Dermis blood vessel endothelial cell (primary cell): ENCODE measurements around the gene B3GAT2. TPM values are rescaled to one million over a fixed set of nuclear protein-coding genes. Genes with fewer than 3 reads are reported as not detected.
A peak's percentile ranks its signal among the peaks of the same experiment; 100 is the strongest.

Experiments
- DNase-seq: peaks from one replicate; pipeline ENCODE4 v3.0.0; 2010
- total RNA-seq: library from RNA; depleted of rRNA; stranded (reverse); fragments of >200 nt; gene quantifications from 2 replicates; pipeline ENCODE4 v1.2.3, GENCODE V29; 2014

Gene B3GAT2
- total RNA-seq, 1 donor from 2014 or later = not detected

- no peak for DNase-seq
Observed at GRCh38 chr6:70894001-70894400, 62.9 kb downstream of the B3GAT2 start.

- no peak for DNase-seq
Observed at GRCh38 chr6:70889270-70889669, 67.6 kb downstream of the B3GAT2 start.

- no peak for DNase-seq
Observed at GRCh38 chr6:70886661-70887060, 70.2 kb downstream of the B3GAT2 start.

GRCh38 chr6:70886071-70886470, 70.8 kb downstream of the B3GAT2 start:
- DNase-seq = no peak

GRCh38 chr6:70884074-70884983, 72.5 kb downstream of the B3GAT2 start:
- peak; percentile 77 for DNase-seq

GRCh38 chr6:70879496-70879895, 77.4 kb downstream of the B3GAT2 start:
- DNase-seq = no peak

GRCh38 chr6:70874181-70874913, 82.5 kb downstream of the B3GAT2 start:
- no peak for DNase-seq

- DNase-seq = no peak
Observed at GRCh38 chr6:70872469-70872868, 84.4 kb downstream of the B3GAT2 start.

- peak; percentile 6 for DNase-seq
Observed at GRCh38 chr6:70864401-70864800, 92.5 kb downstream of the B3GAT2 start.

GRCh38 chr6:70863343-70863742, 93.5 kb downstream of the B3GAT2 start:
- DNase-seq = no peak

- DNase-seq = no peak
Observed at GRCh38 chr6:70860920-70861319, 95.9 kb downstream of the B3GAT2 start.

GRCh38 chr6:70860045-70860444, 96.8 kb downstream of the B3GAT2 start:
- no peak for DNase-seq

- no peak for DNase-seq
Observed at GRCh38 chr6:70857387-70858077, 99.3 kb downstream of the B3GAT2 start.

GRCh38 chr6:70852667-70853246, 104.1 kb downstream of the B3GAT2 start:
- DNase-seq = no peak

GRCh38 chr6:70849348-70850069, 107.4 kb downstream of the B3GAT2 start:
- DNase-seq = no peak

- no peak for DNase-seq
Observed at GRCh38 chr6:70847106-70848084, 109.5 kb downstream of the B3GAT2 start.

- DNase-seq = no peak
Observed at GRCh38 chr6:70846207-70846835, 110.5 kb downstream of the B3GAT2 start.

GRCh38 chr6:70844301-70844700, 112.6 kb downstream of the B3GAT2 start:
- no peak for DNase-seq

- DNase-seq = no peak
Observed at GRCh38 chr6:70843328-70843918, 113.4 kb downstream of the B3GAT2 start.

- DNase-seq = no peak
Observed at GRCh38 chr6:70842541-70842940, 114.3 kb downstream of the B3GAT2 start.
